ENCODE results near the gene RIPPLY2. TPM values are rescaled to one million over a fixed set of nuclear protein-coding genes. Genes with fewer than 3 reads are reported as not detected.
A peak's percentile ranks its signal among the peaks of the same experiment; 100 is the strongest.

The RIPPLY2 gene
- total RNA-seq, 6 experiments from 2014 or later, result not detected

- Histone ChIP-seq H3K4me3 (no peak overlapping the region), H3K4me1 (no peaks in the 10 kb centered on the region), H3K27ac (no peak overlapping the region), H3K27me3 (no peaks in the 10 kb centered on the region), H3K9me3 (no peaks in the 10 kb centered on the region), H3K36me3 (no peaks in the 10 kb centered on the region)
- TF ChIP-seq POLR2A (IDR thresholded peaks at IDR 0.05) (no peak), CTCF (IDR thresholded peaks at IDR 0.05) (no peak)
- DNase-seq, result no peak
- ATAC-seq, result no peak
- intact Hi-C loops (cut with DNase I), result no loop called here
- WGBS (ENCODE audit: insufficient coverage, low coverage, low lambda C conversion rate, missing lambda C conversion rate), result 55% methylated on average over 1 of the region's 1 CpG
These were observed 15.5 kb downstream of the RIPPLY2 start for GRCh38 chr6:83868639-83869038.

- no peaks in the 10 kb centered on the region for H3K27me3 ChIP-seq
- H3K27ac ChIP-seq, result no peak overlapping the region
- 44% methylated on average over 4 of the region's 4 CpGs for WGBS (ENCODE audit: insufficient coverage, low coverage, low lambda C conversion rate, missing lambda C conversion rate)
- H3K9me3 ChIP-seq, result no peaks in the 10 kb centered on the region
- ATAC-seq (peak in 2 of 4 donors; percentile 48 to 67), DNase-seq (no peak)
- no peak for TF ChIP-seq CTCF (IDR thresholded peaks at IDR 0.05)
- TF ChIP-seq POLR2A (IDR thresholded peaks at IDR 0.05), result no peak
- H3K4me3 ChIP-seq, result no peak overlapping the region
- intact Hi-C loops (cut with DNase I), result no loop called here
- H3K4me1 ChIP-seq, result no peaks in the 10 kb centered on the region
- H3K36me3 ChIP-seq, result no peaks in the 10 kb centered on the region
These were observed 17.5 kb downstream of the RIPPLY2 start for GRCh38 chr6:83870649-83871048.

GRCh38 chr6:83872386-83873118 lies 19.4 kb downstream of the RIPPLY2 start:
- no peaks in the 10 kb centered on the region for H3K4me1 ChIP-seq
- TF ChIP-seq CTCF (IDR thresholded peaks at IDR 0.05), result no peak
- TF ChIP-seq POLR2A (IDR thresholded peaks at IDR 0.05), result no peak
- no peaks in the 10 kb centered on the region for H3K27me3 ChIP-seq
- intact Hi-C loops (cut with DNase I), result no loop called here
- H3K36me3 ChIP-seq, result no peaks in the 10 kb centered on the region
- no peak for ATAC-seq
- no peak overlapping the region for H3K4me3 ChIP-seq
- H3K27ac ChIP-seq, result no peak overlapping the region
- DNase-seq, result no peak
- 95% methylated on average over 3 of the region's 3 CpGs for whole genome bisulfite sequencing (ENCODE audit: insufficient coverage, low coverage, low lambda C conversion rate, missing lambda C conversion rate)
- no peaks in the 10 kb centered on the region for H3K9me3 ChIP-seq

- no peak for TF ChIP-seq CTCF (IDR thresholded peaks at IDR 0.05)
- no peak for TF ChIP-seq POLR2A (IDR thresholded peaks at IDR 0.05)
- no peak overlapping the region for H3K27ac ChIP-seq
- no peaks in the 10 kb centered on the region for H3K27me3 ChIP-seq
- no peaks in the 10 kb centered on the region for H3K36me3 ChIP-seq
- no peaks in the 10 kb centered on the region for H3K9me3 ChIP-seq
- intact Hi-C loops (cut with DNase I), result no loop called here
- ATAC-seq (no peak), DNase-seq (no peak)
- H3K4me3 ChIP-seq, result no peak overlapping the region
- no peaks in the 10 kb centered on the region for H3K4me1 ChIP-seq
These were observed 20.7 kb downstream of the RIPPLY2 start for GRCh38 chr6:83873869-83874268.

- H3K4me1 ChIP-seq, result no peaks in the 10 kb centered on the region
- no peaks in the 10 kb centered on the region for H3K36me3 ChIP-seq
- TF ChIP-seq POLR2A (IDR thresholded peaks at IDR 0.05) (no peak), CTCF (IDR thresholded peaks at IDR 0.05) (no peak)
- no peaks in the 10 kb centered on the region for H3K27me3 ChIP-seq
- H3K27ac ChIP-seq, result no peak overlapping the region
- H3K9me3 ChIP-seq, result no peaks in the 10 kb centered on the region
- intact Hi-C loops (cut with DNase I), result no loop called here
- DNase-seq, result no peak
- no peak overlapping the region for H3K4me3 ChIP-seq
- WGBS (ENCODE audit: insufficient coverage, low coverage, low lambda C conversion rate, missing lambda C conversion rate), result 90% methylated on average over 6 of the region's 6 CpGs
- ATAC-seq, result no peak
These were observed 22.7 kb downstream of the RIPPLY2 start for GRCh38 chr6:83875843-83876242.
